Daoy (cell line): Measurements from ENCODE around the gene SOX13. TPM values are rescaled to one million over a fixed set of nuclear protein-coding genes. Genes with fewer than 3 reads are reported as not detected.
A peak's percentile ranks its signal among the peaks of the same experiment; 100 is the strongest.

Experiments used
- DNase-seq: peaks from one replicate; pipeline ENCODE4 v3.0.0-alpha.2; 2015; ENCODE audit warnings: low read depth
- total RNA-seq: library from RNA; depleted of rRNA; stranded (reverse); fragments of >200 nt; shearing (Covaris generic); gene quantifications from 2 replicates; pipeline ENCODE4 v1.2.3, GENCODE V29; 2014

SOX13 gene
- total RNA-seq, 1 experiment from 2014 or later, result 6.1 TPM

DNA sequence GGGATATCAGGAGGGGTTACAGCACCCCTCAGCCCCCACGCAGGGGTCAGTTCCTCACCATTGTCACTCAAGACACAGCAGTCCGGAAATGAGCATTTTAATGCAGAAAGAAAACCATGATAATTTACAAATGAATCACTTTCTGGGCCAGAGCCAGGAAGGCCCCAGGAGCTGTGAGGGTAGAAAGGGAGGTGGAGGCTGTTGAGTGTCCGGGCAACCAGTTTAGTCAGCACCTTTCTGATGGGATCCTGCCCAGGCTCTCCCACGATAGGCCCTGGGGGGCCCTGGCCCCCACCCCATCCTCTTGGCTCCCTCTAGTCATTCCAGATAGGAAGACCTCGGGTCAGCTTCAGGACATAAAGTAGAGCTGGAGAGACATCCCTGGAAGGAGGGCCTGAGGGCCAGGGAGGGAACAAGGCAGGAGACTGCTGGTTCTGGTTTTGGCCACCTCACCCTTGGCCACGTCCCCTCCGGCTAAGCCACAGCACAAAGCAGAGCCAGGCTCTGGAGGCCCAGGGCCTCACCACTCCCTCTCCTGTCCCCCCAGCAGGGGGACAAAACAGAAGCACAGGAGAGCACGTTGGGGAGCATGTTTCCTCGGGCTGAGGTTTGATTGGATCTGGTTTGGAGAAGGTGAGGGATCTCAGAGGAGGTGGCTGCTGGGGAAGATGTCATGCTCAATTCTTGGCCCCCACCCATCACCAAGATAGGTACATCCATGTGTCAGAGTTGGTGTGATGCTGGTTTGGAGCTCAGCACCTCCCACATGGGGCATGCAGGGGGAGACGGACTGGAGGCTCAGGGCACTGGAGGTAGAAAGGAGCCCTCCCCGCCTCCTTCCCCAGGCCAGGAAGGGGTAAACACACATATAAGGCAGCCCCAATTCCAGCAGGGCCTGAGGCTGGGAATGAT, 58.3 kb downstream of the SOX13 start:
- DNase-seq, result peak; percentile 92

DNA sequence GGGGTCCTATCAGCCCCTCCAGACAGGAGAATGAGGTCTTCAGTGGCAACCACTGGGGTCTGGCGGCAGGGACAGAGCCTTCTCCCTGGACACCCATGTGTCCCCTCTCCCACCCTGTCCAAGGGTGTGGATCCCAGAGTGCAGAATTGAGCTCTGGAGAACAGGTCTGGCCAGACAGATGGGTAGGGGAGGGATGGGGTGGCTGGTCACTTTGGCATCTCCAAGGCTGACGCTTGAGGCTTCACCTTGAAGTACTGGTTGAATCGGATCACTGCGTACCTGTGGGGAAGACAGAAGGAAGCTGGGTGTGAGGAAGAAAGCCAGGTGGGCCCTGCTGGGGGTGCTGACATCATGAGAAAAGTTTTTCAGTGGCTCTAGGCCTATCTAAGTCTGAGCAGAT, 59.1 kb downstream of the SOX13 start:
- DNase-seq, result no peak

DNA sequence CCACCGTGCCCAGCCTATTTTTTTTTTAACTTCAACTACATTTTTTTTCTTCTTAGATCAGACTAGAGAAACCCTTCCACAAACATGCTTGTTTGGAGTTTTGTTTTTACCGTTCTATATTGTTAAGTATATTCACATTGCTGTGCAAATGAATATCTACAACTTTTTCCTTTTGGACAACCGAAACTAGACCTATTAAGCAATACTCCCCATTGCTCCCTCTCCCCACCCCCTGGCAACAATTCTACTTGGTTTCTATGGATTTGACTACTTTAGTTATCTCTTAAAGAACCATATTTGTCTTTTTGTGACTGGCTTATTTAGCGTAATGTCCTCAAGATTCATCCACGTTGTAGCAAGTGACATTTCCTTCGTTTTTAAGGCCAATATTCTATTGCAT, 59.8 kb downstream of the SOX13 start:
- DNase-seq, result no peak

DNA sequence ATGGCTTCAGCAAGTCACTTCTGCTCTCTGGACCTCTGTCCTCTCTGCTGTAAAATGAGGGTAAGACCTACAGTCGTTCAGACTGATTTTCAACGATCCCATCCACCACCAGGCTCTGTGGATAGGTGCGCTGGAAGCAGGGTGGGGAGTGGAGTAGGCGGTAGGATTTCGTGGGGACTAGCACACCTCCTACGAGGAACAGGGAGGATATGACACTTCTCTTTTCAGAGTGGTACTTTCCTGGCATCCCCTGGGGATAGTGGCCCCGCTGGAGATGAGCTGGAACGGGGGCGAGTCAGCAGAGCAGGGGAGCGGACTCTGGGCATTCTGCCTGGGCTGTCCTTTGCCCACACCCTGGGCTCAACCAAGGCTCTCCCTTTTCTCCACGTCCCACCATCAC, 61.2 kb downstream of the SOX13 start:
- no peak for DNase-seq

DNA sequence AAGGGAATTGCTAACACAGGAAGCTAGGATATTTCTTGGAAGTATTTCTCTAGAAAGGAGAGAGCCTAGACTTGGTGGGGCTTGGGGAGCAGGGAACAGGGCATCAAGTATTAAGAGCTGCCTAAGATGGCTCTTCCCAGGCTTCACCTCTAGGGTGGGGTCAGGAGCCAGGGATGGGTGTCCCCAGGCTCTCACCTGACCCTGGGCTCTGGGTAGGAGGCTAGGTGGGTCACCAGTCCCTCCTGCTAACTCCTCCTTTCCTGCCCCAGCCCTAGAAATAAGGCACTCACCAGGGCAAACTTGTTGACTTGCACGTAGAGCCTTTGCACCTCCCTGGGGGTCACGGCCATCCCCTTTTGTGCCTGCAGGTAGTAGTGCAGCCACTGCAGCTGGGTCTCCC, 63.9 kb downstream of the SOX13 start:
- DNase-seq, result no peak

DNA sequence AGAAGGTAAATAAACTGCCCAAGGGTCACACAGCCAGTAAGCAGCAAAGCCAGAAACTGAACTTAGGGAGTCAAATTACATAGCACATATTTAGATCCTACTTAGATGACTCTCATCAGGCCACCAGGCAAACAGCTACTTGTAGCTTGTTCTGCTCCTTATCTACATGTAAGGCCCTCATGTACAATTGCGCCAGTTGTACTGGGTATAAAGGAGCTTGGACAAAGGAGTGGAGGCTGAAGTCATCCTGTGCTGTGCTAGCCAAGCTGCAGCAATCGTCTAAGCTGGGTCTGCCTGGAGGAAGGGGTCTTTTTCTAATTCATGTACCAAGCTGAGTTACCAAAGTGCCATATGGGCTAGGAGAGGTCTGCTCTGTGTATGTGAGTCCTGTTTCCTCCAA, 66.2 kb downstream of the SOX13 start:
- no peak for DNase-seq

DNA sequence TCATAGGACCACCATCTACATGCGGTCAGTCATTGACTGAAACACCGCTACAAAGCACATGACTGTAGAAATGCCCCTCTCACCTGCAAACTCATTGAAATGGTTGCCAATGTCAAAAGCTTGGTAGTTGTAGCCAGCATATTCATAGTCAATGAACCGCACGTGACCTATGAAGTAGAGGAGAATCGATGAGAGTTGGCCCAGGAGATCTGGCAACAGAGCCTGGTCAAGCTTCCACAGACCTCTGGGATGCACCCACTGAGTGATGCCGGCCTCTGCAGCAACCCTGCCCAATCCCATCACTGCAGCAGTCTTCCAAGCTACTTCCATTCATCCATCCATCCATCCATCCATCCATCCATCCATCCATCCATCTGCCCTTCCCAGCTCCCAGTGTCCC, 67.0 kb downstream of the SOX13 start:
- DNase-seq, result no peak

DNA sequence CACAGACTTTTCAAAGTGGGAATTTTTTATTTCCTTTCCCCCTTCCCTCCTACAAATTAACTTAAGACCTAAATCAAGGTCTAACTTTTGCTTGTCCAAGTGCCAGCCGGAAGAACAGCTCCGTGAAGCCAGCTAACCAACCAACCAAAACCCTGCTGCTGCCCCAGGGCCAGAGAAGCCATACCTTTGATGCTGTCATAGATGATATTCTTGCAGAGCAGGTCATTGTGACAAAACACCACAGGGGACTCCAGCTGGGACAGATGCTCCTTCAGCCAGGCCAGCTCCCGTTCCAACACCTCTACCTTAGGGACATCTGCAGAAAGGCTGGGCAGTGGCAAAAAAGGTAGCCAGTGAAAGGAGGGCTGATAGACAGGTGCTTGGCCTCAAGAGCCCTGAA, 68.2 kb downstream of the SOX13 start:
- DNase-seq, result no peak

DNA sequence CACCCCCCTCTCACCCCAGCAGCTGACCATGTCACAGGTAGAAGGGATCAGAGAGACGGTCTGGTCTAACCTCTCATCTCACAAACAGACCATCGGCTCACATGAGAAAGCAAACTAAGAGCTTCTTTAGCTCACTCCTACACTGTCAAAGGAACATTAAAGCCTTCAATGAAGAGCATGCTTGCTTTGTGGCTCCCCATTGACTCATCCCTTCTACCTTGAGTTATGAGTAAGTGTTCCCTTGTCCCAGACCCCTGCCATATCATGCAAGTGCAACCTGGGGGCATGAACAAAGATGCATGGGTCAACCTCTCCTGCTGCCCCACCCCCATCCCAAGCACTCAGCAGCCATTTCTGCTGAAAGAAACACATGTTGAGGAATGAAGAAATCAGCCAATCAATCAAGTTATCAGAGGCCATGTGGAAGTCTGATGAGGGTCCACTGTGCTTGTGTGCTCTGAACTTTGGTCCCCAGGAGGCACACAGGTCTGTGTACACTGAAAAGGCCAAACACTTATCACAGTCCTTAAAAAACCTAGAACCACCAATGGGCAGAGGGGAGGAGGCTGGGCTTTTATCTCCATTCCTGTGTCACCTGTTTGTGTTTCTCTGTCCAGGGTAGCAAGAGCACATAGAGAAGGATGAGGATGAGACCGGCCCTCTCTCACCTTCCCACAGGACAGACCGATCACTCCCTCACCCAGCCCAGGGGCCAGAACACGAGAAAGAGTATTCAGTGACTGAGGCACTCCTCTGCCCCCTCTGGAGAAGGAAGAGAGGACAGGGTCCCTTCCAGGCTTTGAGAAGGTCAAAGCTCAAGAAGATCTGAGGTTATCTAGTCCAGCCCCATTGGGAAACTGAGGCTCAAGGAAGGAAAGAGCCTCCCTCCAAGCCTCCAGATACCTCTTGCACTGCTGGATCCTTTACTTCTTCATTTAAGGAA, 69.4 kb downstream of the SOX13 start:
- no peak for DNase-seq

DNA sequence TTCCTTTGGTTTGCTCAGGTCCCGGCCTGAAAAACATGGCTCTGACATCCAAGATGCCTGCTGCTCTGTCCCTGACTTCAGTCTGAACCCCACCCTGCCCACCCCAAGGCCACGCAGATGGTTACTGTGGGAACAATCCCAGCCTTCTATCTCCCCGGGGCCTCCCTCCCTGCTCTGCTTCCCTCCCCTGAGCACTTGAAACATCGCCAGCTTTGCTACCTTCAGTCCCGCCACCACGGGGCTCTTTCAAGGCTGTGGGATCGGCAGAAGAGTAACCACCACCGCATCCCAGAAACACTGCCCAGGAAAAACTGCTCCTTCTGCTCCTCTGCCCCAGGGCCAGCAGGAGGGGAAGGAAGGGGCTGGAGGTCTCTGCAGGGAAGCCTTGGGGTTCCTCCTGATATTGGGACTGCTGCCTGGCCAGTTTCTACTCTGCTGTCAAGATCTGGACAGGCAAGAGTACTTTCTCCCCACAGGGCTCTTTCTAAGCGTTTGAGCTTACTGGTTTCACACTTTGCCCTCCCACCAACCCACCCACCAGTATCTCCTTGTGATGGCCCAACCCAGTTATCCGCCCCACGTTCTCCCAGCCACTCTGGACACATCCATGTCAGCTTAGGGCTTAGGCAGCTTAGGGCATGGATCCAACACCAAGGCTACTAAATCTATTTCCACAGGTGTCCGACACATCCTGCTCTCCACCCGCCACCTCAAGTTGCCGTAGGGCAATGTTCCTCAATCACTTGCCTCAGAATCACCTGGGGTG, 70.5 kb downstream of the SOX13 start:
- DNase-seq, result no peak

DNA sequence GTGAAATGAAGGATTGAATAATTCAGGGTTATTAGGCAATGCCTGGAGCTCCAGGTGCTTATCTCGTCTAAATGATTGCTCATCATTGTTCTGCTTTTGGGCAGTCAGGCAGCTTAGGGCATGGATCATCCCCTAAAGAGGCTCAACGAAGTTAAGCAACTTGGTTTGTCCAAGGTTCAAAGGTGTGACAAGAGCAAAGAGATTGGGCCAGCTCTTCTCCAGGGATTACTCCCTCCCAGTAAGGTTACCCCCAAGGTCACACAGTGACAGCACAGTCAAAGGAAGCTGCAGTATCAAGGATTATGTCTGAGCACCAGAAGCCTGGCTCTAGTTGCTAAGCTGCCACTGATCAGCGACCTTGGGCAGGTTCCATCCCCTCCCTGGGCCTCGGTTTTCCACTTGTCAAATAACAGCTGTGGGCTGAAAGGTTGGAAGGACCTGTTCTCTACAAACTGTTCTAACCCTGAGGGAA, 72.2 kb downstream of the SOX13 start:
- DNase-seq, result no peak

DNA sequence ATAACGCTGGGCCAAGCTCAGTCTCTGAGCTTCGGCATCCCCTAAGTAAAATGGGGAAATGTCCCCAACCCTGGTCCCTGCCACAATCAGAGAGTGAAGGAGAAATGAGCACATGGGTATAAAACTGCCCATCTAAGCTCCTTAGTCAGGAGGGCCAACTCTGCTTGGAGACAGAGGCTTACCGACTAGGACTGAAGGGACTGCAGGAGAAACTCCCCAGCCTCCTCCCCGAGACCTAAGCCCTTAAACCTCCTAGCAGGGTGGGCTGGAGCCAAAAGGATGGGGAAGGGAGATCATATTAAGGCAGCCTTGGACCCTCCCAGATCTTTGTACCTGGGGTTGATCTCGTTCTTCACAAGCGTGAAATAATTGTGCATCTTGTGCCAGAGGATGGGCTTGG, 73.4 kb downstream of the SOX13 start:
- DNase-seq, result no peak

DNA sequence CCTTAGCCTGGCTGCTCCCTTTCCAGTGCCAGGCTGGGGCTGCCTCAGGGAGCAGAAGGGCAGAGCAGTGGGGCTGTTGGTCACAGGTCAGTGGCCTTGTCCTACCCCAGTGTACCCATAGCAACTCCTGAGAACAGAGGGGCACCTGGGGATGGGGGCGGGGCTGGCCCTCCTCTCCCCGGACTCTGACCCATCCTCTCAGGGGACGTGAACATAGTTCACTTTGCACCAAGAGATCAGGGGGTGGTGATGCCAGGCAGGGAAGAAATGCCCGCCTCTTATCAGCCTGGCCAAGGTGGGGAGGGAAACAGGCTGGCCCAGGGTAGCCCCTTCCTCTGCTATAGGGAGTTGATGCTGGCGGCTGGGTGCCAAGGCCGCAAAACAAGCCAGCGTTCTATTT, 74.0 kb downstream of the SOX13 start:
- DNase-seq, result no peak

DNA sequence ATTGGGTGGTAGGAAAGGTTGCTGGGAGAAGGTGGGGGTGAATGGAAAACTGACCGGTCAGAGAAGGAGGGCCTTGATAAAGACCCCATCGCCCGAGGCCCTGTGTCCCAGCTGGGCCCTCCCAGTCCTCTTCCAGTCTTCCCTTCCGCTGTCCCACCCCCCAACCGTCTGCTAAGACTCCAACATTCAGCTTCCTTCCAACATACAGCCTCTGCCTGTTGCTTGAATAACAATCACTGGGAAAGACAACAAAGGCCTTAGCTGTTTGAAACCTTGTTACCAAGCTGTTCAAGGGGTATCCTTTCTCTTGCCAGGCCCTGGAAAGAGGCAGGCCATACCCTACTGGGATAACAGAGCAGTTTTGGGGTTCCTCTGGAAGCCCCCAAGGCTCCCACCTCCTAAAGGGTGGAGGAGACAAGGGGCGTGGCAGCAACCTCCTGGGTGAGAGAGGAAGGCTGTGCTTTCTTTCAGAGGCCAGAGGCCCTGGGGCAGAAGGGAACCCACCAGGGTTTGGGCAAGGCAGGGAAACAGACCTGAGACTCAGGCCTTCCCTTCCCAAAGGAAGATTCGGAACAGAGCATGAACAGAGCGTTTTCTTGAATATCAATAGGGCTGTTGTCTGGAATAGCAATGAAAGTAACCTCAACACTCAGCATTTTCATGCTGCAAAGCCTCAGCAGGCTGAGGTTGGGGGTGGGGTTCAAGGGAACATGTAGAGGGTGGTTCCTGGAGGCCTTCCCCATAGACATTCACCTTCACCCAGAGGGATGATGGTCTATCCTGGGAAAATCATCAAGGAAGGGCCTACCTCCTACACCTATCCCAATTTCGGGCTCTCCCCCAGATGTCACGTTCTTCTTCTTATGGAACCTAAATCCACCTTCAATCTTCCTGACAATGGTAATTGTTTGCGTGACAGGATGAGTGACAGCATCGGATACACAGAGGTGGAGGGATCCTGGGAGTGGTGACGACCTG, 74.8 kb downstream of the SOX13 start:
- no peak for DNase-seq

DNA sequence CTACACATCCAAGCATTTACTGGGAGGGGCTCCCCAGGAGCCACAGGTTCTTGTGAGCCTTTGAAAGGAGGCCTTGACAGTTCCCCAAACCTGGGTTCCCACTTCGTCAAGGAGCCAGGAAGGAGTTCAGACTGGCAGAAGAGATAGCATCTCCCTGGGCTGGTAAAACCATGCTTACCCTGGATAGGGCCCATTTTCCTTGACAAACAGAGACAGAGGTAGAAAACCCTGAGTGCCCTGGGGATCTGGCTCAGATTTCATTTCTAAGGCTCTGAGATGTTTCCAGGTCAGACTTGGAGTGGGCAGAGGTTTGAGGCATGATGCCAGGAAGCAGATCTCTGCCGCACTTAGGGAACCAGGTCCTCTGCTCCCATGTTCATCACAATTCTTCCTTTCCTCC, 76.2 kb downstream of the SOX13 start:
- no peak for DNase-seq

DNA sequence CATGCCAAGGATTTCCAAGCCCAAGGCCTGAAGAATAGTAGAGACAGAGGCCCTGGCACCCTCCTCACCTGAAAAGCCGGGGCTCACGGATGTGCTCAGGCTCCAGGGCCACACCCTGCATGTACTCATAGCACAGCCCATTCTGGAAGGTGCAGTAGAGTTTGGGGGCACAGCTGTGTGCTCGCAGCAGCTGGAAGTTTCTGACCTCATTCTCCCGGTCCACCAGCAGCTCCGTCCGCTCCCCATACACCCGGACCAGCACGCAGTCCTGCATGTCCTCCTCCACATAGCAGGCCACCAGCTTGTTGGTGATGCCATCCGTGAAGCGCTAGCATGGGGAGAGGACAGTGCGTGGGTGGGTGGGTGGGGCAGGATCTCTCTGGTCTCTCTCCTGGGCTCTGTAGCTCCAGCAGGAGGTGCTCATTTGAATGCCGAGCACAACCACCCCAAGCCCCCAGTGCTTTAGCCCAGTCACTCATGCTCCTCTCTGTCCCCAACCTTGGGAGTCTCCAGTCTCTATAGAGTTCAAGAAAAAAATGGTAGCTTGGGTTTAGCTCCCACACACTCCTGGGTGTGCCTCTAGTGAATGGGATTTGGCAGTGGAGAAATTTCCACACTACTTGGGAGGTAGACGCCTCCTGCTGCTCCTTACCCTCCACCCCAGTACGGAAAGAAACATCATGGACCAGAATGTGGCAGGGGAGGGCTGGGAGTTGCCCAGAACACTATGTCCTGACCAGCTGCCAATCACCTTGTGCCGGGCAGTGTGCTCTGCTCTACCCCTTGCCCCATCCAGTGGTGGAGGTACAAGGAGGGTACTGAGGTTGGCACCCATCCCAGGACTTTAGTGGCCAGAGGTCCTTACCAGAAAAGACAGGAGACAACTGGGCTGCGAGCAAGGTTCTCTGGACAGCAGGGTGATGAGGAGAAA, 77.0 kb downstream of the SOX13 start:
- no peak for DNase-seq

DNA sequence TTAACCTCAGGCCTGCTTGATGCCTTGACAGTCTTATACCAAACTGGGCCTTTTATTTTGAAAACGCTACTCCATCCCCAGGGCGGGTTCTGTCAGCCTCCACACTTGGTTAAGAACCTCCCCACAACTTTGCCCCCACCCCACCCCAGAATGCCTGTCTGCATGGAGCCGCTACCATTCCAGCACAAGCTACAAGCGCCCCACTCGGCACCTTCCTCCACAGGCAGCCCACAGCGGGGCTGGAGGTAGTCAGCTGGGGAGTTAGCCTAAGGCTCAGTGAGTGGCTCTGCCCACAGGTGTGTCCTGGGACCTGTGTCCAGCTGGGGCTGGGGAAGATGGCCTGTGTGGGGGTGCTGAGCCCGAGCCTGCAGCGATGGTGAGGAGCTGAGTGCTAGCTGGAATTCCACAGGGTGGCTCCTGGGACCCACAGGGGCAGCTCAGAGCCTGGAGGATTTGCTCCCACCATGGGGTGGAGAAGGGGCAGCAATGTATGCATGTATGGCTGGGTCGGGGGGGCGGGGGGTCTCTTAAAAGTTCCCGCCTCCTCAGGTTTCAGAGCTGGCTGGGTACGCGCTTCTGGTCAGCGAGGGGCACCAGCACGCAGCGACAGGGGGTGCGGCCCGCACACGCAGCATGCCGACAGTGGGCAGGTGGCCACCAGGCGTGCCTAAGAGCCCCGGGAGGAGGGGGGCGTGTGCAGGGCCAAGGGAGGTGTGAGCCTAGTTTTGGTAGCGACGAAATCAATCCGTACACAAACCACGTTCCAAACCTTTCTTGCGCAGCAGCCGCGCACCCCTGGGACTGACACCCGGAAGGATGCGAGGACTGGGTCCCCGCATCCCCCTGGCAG, 78.0 kb downstream of the SOX13 start:
- DNase-seq, result no peak

DNA sequence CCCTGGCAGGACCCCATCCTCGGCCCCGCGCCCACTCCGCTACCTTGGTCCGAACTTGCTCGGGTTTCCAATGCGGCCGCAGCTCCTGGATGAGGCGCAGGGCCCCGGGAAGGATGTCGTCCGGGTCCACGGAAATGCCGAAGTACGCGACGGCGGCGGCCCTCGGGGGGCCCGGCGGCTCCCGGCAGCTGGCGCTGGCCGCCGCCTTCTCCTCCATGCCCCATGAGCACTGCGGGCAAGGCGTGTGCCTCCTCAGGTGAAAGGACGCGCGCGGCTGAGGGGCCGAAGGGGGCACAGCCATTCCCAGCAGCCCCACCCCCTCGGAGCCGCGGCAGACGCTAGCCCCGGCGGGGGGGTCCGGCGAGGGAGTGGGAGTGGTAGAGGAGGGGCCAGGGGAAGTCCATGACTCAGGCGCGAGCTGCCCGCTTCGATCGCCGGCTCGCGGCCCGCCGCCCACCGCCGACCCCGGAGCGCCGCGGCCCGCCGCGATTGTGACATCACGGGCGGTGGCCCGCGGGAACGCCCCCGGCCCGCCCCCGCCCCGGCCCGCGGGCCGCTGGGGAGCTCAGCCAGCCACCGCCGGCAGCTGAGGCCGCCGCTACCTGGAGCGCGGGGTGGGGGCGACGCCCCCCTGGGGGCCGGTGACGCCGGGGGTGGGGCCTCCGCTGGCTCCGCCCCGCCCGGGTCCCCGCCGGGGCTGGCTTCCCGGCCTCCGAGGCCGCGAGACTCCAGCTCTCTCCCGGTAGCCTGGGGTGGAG, 78.8 kb downstream of the SOX13 start, which contains the start of gene ETNK2:
TSS of gene ETNK2 (minus strand) at position 493 of the 758 bp plus-strand sequence. CDS start at position 301, 192 bp downstream.
- peak; percentile 68 for DNase-seq
